Measurements from ENCODE around the gene DDX1.
"Not testable (repeated sequence)": the region's sequence is repeated elsewhere in the genome, so short reads cannot be mapped to it uniquely, and the experiment has no call there.

The DDX1 gene

DNA sequence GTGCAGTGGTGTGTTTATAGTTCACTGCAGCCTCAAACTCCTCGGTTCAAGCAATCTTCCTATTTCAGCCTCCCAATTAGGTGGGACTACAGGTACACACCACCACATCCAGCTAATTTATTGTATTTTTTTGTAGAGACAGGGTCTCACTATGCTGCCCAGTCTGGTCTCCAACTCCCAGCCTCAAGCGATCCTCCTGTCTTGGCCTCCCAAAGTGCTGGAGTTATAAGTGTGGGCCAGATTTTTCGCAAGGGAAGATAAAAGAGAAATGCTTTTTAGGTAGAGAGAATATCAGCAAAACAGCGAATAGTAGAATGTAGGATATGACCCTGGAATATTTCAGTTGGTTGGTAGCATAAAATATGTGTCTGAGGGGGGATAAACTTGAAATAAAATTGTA, 4.3 kb downstream of the DDX1 start:
- no peak for DNase-seq

DNA sequence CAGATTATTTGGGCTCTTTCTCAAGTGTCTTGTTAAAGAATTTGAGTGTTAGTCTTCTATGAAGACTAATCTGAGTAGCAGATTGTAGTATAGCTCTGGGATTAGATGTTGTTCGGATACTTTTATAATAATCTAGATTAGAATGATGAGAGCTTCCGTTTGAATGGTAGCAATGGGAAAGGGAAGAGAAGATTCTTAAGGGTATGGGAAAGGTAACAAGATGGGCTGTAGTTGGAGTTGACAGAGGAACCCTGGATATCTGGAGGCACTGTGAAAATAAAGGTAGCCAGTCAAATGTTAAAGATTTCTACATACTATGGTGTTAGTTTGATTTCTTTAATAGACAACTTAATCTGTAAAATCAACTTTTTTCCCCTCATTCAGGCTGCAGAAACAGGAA, 4.7 kb downstream of the DDX1 start:
- no peak for DNase-seq

DNA sequence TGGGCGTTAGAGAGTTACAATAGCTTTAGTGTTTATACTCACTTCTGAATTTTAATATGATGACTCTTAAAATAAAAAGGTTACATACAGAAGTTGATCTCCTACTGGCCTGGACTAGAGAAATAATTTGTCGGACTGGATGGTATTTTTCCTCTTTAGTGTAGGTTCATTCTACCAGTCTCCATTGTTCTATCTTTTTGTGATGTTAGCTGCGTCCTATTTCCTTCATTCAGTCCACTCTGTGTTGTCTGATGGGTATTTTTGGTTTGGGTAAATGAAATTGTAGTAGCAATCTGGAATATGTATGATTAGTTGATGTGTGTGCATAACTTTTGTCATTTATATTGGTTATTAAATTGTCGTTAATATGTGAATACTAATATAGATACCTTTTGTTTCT, 5.3 kb downstream of the DDX1 start:
- no peak for DNase-seq

DNA sequence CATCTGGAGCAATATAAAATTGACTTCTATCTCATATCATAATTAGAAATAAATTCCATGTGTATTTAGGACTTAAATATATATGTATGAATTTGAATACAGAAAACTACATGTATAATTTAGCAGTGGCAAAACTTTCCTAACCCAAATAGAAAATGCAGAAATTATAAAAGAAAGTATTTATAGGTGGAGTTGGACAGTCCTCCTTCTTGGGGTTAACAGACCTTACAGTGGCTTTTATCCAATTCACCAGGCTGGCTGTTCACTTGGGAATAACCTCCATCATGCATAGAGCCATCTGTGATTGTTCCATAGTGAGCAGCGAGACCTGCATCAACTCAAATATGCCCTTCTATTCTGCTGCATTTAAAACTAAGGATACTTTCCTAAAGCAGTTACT, 8.3 kb downstream of the DDX1 start:
- no peak for DNase-seq

DNA sequence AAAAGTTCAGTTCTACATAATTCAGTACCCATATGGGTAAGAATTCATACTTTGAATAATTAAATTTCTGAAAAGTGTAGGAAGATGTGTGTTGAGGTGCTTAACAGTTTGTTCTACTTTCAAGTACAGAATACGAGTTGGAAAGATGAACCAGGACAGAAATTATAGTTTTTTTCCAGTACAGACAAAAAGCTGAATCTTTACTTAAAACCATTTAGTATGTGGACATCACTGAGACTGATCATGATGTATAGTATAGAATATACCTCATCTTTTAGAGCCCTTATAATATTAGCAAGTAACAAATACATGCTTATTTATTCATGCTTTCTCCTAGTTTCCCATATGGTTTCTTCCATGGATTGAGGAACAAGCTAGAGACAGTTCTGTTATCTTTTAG, 10.0 kb downstream of the DDX1 start:
- no peak for DNase-seq

DNA sequence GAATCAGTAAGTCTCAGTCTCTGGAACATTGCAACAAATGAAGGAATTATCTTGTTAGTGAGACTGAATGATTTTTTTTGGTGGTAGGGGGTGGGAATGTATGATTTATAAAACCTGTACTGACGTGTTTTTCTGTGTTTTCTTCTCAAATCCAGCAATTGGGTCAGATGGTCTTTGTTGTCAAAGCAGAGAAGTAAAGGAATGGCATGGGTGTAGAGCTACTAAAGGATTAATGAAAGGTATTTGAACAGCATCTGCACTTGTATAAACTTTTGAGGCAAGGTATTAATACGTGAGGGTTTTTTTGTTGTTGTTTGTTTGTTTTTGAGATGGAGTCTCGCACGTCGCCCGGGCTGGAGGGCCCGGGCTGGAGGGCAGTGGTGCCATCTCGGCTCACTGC, 10.7 kb downstream of the DDX1 start:
- DNase-seq = no peak

DNA sequence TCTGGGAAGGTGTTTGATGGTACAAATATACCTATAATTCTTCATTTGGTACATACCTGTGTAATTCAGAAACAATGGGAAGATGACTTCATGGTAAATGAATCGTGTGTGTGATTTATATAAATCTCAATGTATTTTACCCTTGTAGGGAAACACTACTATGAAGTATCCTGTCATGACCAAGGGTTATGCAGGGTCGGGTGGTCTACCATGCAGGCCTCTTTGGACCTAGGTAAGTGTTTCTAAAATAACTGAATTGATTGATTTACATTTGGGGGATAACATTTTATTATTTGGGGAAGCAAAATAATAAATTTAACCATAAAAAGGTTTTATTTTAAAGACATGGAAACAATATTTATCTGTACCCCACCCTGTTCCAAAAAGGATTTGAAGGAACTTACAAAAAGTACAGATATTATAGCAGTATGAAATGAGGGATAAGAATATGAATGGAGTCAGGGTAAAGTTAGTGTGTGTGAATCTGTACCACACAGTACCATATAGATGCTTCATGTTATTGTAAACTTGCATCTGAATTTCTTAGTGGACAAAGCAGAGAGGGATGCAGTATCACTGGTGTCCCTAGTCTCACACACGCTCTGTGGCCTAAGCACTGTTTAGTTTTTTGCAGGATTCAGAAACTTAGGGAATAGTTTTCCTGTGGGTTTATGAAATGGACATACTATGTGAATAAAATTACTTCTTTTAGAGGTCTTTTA, 11.5 kb downstream of the DDX1 start:
- no peak for DNase-seq

DNA sequence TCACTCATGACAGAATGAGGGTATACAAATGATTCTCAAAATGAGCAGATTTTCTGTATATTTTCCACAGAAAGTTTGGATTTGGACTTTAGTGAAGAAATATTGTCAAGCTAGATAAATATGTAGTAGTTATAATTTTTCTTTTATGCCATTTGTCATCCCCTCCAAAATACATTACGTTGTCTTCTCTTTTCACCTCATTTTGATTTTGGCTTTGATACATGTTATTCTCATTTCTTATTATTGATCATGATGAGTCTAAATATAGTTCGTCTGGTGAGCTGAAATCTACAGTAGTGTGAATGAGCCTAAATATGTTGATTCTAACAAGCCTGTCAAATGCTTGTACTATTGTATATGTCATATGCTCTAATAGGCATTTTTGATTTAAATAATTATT, 12.3 kb downstream of the DDX1 start:
- no peak for DNase-seq

DNA sequence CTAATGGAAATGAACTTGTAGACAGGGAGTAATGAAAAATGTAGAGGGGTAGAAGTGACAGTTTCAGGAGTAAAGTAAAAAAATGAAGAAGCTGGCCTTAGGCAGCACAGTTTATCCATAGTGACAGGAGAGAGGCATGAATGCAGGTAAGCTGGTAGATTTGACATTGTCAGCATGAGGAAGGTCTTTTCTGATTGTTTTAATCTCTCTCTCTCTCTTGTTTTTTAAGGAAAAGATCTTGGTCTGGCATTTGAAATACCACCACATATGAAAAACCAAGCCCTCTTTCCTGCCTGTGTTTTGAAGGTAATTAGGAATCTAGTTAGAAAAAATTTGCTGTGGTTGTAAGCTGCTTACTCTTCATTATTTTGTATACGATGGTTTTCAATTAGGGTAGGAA, 14.1 kb downstream of the DDX1 start:
- DNase-seq = no peak

DNA sequence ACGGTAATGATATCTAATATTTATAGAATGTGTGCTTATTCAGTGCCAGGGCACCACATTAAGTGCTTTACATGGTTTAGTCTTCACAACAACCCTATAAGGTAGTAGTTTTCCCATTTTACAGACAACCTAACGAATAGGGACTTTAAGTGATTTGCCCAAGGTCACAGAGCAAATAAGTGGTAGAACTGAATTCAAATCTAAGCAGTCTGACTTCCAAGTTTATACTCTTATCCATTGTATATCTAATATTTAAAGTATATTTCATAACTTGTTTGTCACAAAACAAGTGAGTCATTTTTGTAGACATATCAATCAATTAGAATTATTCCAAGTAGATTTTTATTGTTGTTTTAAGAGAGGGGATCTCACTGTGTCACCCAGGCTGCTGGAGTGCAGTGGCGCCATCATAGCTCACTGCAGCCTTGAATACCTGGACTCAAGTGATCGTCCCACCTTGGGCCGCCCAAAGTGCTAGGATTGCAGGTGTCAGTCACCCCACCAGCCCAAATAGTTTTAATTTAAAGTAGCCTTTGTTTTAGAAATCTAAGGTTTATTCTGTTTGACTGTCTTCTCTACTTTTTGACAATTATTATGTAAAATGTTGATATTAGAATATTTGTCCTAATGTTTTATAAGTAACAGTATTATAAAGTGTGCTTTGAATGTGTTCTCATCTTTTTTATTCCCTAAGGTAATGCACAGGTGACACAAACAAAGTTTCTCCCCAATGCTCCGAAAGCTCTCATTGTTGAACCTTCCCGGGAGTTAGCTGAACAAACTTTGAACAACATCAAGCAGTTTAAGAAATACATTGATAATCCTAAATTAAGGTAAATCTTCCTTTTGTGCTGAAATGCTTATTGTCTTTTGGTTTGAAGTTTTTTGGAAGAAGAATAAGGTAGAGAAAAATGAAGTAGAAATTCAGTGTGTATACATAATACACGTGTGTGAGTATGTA, 15.1 kb downstream of the DDX1 start:
- no peak for DNase-seq

DNA sequence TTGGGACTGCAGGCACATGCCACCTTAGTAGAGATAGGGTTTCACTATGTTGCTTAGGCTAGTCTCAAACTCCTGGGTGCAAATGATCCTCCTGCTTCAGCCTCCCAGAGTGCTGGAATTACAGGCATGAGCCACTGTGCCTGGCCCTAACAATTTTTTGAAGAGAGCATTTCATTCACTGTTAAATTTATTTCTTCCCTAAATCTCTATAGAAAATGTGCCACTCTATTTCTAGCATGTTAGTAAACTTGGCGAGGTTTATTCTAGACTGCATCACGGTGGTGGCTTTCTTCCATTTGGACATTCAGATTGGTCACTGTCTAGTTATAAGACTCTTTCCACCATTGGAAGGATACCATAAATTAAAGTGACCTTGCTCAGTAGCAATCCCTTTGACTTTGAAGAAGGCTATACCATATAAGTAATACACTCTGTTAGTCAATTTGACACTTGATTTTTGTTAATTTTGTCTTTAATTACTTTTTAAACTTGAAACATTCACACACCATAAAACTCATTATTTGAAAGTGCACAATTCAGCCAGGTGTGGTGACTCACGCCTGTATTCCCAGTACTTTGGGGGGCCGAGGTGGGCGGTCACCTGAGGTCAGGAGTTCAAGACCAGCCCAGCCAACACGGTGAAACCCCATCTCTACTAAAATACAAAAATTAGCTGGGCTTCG, 16.2 kb downstream of the DDX1 start:
- no peak for DNase-seq

DNA sequence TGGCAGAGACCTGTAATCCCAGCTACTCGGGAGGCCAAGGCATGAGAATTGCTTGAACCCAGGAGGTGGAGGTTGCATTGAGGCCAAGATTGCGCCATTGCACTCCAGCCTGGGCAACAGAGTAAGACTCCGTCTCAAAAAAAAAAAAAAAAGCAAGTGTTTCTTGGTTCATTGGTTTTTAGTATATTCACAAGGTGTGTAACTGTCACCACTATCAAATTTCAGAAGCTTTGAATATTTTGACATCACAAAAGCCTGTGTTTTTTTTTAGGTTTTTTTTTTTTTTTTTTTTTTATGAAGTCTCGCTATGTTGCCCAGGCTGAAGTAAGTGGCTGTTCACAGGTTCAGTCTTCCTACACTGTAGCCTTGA, 16.7 kb downstream of the DDX1 start:
- no peak for DNase-seq

DNA sequence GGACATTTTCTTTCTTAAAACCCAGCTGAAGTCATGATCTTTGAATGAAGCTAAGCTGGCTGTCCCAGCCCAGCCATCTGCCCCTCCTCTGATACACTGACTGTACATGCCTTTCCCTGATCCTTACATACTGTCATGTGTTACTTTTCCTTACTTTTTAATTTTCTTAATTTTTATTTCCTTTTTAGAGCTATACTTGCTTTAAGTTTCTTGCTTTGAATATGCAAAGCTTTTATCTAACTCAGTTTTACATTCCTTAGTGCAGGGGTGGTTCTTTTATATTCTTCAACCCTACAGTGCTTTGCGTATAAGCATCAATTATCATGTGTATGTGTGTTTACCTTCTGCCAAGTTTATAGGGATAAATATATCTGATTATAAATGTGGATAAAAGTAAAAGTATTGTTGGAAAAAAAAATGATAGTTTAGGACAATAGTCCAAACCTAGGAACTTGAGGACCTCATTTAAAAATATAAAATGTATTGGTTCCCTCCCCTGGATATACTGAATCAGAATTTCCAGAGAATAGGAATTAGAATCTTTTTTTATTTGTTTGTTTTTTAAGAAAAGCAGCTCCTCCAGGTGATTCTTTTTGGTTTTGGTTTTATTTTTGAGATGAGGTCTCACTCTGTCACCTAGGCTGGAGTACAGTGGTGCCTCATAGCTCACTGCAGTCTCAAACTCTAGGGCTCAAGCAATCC, 17.8 kb downstream of the DDX1 start:
- no peak for DNase-seq

DNA sequence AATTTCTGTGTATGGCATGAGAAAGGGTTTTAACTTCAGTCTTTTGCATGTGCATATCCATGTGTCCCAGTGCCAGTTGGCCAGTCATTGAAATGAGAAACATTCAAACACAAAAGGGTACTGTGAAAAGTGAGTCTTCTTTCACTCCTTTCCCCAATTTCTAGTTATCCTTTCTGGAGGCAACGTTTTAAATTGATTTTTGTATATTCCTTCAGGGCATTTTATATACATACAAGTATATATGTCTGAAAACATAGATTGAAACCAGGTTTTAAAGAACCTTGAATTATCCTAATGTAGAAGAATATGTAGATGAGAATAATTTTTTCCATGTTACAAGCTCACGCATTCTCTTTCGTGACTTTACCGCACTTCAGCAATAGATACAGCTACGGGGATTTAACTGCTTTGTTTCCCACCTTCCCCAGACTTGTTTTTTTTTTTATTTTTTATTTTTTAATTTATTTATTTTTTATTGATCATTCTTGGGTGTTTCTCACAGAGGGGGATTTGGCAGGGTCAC, 18.8 kb downstream of the DDX1 start:
- DNase-seq = no peak

DNA sequence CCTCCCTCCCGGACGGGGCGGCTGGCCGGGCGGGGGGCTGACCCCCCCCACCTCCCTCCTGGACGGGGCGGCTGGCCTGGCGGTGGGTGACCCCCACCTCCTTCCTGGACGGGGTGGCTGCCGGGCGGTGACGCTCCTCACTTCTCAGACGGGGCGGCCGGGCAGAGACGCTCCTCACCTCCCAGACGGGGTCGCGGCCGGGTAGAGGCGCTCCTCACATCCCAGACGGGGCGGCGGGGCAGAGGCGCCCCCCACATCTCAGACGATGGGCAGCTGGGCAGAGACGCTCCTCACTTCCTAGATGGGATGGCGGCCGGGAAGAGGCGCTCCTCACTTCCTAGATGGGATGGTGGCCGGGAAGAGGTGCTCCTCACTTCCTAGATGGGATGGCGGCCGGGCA, 20.4 kb downstream of the DDX1 start:
- DNase-seq = not testable (repeated sequence)

DNA sequence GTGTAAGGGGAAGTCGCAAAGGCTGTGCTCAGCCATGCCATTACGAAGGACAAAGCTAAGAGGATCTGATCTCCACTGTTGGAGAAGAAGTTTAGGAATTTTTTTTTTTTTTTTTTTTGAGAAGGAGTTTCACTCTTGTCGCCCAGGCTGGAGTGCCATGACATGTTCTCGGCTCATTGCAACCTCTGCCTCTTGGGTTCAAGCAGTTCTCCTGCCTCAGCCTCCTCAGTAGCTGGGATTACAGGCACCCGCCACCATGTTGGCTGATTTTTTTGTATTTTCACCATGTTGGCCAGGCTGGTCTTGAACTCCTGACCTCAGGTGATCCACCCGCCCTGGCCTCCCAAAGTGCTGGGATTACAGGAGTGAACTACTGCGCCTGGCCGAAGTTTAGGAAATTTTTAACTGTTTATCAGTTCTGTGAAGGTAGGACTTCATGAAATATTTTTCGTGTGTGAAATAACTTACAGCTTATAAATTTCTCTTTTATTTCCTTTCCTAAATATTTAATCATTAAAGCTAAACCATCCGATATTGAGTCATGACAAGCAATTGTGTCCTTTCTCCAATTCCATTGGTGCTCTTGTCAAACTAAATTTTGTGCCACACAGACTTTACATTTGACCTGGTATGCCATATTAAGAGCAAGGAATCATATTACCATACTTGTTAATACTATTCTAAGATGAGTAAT, 22.2 kb downstream of the DDX1 start:
- no peak for DNase-seq

DNA sequence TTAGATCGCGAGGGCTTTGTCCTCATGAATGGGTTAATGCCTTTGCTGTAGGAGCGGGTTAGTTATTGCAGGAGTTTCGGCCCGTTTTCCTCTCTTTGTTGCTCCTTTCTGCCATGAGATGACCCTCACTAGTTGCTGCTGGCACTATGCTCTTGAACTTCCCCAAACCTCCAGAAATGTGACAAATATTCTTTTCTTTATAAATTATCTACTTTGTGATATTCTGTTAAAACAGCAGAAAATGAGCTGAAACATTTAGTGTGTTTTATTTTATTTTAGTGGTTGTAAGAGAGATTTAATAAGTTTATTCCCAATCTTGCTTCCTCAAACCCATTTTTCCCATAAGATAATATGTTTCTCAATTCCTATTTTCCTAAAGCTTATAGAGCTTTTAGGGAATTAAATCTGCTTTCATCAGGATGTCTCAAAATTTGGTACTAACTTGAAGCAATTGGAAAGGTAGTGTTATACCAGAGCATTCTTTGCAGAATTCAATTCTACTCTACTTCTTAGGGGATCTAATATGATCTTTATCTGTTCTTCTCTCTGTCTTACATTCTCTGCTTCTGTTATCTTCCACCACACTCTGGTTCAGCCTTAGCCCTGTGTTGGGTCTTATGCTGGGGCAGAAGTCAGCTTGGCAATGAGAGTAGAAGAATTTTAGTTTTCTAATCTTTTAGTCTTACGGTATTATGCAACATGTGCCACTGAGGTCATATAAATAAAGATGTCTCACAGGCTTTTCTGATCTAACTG, 23.1 kb downstream of the DDX1 start:
- no peak for DNase-seq

DNA sequence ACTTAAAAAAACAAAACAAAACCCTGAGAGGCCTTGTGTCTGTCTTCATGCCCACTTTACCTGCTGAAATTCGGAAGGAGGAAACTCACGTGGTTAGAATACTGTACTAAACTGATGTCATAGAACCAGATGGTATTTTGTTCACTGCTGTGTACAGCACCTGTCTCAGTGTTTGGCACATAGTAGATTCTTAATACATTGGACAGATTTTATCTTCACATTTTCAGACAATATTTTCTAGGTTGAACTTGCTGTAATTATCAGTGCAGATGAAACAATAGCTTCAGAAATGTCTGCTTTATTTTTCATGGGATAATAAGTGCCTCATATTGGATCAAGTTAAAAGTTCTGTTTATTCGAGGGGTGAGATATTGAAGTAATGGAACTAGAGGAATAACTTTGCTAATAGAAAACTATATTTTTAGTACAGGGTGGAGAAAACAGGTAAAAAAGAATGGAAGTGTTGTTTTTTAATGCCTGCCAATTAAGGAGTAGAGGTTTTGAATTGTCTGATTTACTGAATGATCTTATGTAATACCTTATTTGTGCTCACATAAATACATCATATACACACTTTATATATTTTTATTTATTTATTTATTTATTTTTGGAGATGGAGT, 23.7 kb downstream of the DDX1 start:
- DNase-seq = no peak

DNA sequence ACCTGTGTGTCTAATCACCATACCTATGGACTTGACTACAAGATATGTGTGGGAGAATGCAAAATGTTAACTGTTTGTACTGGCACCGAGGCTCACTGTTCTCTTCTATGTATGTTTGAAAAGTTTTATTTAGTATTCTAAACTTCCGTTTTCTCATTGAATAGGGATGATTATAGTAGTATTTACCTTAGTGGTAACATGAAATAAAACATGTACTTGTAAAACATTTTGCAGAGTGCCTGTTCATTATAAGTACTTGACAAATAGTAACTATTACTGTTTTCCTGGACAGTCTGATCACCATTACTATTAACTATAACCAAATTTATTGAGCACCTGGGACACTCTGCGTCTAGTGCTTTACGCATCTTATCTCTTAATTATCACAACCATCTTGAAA, 24.8 kb downstream of the DDX1 start:
- DNase-seq = no peak

DNA sequence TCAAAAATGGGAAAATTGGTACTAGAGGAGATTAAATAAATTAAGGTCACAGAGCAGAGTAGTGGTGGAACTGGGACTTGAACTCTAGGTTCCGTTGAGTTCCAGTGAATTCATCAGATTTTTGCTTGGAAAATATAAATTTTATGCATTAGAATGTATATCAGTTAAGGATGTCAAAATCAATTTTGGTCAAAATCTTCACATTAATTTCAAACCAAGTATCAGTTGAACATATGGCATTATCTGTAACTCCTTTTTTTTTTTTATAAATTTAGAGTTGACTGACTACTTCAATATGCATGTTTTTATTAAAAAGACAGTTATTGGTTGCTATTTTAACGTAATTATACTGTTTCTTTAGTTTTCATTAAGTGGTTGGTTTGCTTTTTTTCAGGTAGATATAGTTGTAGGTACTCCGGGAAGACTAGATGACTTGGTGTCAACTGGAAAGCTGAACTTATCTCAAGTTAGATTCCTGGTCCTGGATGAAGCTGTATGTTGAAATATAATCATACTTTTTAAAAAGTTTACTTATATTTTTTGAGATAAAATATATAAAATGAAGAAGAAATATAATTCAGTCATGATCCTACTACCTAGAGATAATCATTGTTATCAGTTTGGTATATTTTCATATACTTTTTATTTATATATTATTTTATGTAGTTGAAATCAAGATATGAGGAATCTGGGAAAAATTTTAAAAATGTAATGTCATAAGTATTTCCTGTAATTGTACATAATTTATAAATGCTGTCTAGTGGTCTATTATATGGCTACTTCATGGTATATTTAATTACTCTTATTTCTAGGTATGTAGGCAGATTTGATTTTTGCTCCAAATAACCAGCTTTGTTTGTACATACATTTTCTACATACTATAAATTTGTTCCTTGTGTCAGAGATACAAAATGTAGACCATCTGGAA, 25.4 kb downstream of the DDX1 start:
- DNase-seq = no peak
